HG03558 (cell line): ENCODE measurements around the gene EIF2S3.
A peak's percentile ranks its signal among the peaks of the same experiment; 100 is the strongest.
"Not testable (repeated sequence)": the region's sequence is repeated elsewhere in the genome, so short reads cannot be mapped to it uniquely, and the experiment has no call there.

Experiments used
- ATAC-seq: cut with Tn5 transposase; IDR thresholded peaks from one replicate; pipeline ENCODE4 v1.9.1; 2021; ENCODE audit warnings: moderate number of reproducible peaks; ENCODE audit not compliant: unreplicated experiment; ENCODE audit errors: extremely low read depth

Gene EIF2S3

GRCh38 chrX:24046060-24046459 is 8.7 kb upstream of the EIF2S3 start:
- ATAC-seq, result not testable (repeated sequence)

- ATAC-seq, result not testable (repeated sequence)
Measured at GRCh38 chrX:24049643-24050042, 5.1 kb upstream of the EIF2S3 start.

- ATAC-seq, result not testable (repeated sequence)
Measured at GRCh38 chrX:24050522-24051318, 4.0 kb upstream of the EIF2S3 start.

GRCh38 chrX:24055043-24055356 is 244 bp downstream of the EIF2S3 start:
- no peak for ATAC-seq

GRCh38 chrX:24063488-24063887 is 8.7 kb downstream of the EIF2S3 start:
- ATAC-seq, result no peak

- no peak for ATAC-seq
Measured at GRCh38 chrX:24069877-24070276, 15.1 kb downstream of the EIF2S3 start.

- no peak for ATAC-seq
Measured at GRCh38 chrX:24079411-24079810, 24.7 kb downstream of the EIF2S3 start.

- not testable (repeated sequence) for ATAC-seq
Measured at GRCh38 chrX:24080245-24080644, 25.5 kb downstream of the EIF2S3 start.

GRCh38 chrX:24080704-24081103 is 25.9 kb downstream of the EIF2S3 start:
- peak; percentile 48 for ATAC-seq

GRCh38 chrX:24081661-24082154 is 27.0 kb downstream of the EIF2S3 start:
- no peak for ATAC-seq

GRCh38 chrX:24082447-24082846 is 27.7 kb downstream of the EIF2S3 start:
- no peak for ATAC-seq

- no peak for ATAC-seq
Measured at GRCh38 chrX:24085101-24085500, 30.3 kb downstream of the EIF2S3 start.

- ATAC-seq, result no peak
Measured at GRCh38 chrX:24090300-24091200, 35.8 kb downstream of the EIF2S3 start.

- no peak for ATAC-seq
Measured at GRCh38 chrX:24093746-24094145, 39.0 kb downstream of the EIF2S3 start.

- ATAC-seq, result no peak
Measured at GRCh38 chrX:24097741-24098260, 43.0 kb downstream of the EIF2S3 start.

- no peak for ATAC-seq
Measured at GRCh38 chrX:24098932-24099331, 44.2 kb downstream of the EIF2S3 start.

GRCh38 chrX:24099394-24099793 is 44.6 kb downstream of the EIF2S3 start:
- no peak for ATAC-seq

GRCh38 chrX:24100713-24101112 is 46.0 kb downstream of the EIF2S3 start:
- ATAC-seq, result no peak

- ATAC-seq, result no peak
Measured at GRCh38 chrX:24110069-24110468, 55.3 kb downstream of the EIF2S3 start.

- no peak for ATAC-seq
Measured at GRCh38 chrX:24113181-24113580, 58.4 kb downstream of the EIF2S3 start.

GRCh38 chrX:24117258-24117657 is 62.5 kb downstream of the EIF2S3 start:
- ATAC-seq, result no peak
